ENCODE measurements around the gene ZNF14. TPM values are rescaled to one million over a fixed set of nuclear protein-coding genes. Genes with fewer than 3 reads are reported as not detected.

ZNF14 gene
- total and polyA plus RNA-seq, 12 donors = 1.8 to 6.6 (median 3.8) TPM

- DNase-seq = peak; percentile 95 to 97
- Histone ChIP-seq H3K36me3 (peaks cover 0 to 23% (median 12%) of the 10 kb centered on the region in 9 donors), H3K4me1 (peaks cover 5 to 38% (median 20%) of the 10 kb centered on the region in 9 donors), H3K4me3 (peak within 1 kb of the TSS; percentile 77 to 100 (median 93)), H3K27ac (peak within 1 kb of the TSS; percentile 86 to 98 (median 92)), H3K27me3 (no peaks in the 10 kb centered on the region), H3K9me3 (no peaks in the 10 kb centered on the region)
- peak in 4 of 9 donors; percentile 9 to 42 (median 16) for TF ChIP-seq CTCF (IDR thresholded peaks at IDR 0.05)
- ATAC-seq = peak; percentile 97 to 98 (median 98)
- intact Hi-C loops (cut with DNase I) = loop anchor here in 2 of 10 donors (5.0 to 10.0 kb wide), 4 partner anchors 69 to 241 kb away; partner anchors contain the start of genes ZNF14 (in 1 of the 2), ZNF506 (in 1 of the 2) and ZNF93 (in 1 of the 2)
- 0% methylated on average over 80 to 85 of the region's 85 CpGs for WGBS, 2 donors
Measured at GRCh38 chr19:19663256-19664120, 69.4 kb downstream of the ZNF14 start, which contains the start of gene ATP13A1. ATP13A1 (minus strand) TSS chr19:19663676; CDS start chr19:19663666, 10 bp downstream.

GRCh38 chr19:19662871-19663255, 70.0 kb downstream of the ZNF14 start:
- TF ChIP-seq CTCF (IDR thresholded peaks at IDR 0.05) = no peak
- Histone ChIP-seq H3K36me3 (peaks cover 0 to 29% (median 14%) of the 10 kb centered on the region in 9 donors), H3K4me1 (peaks cover 5 to 34% (median 20%) of the 10 kb centered on the region in 9 donors), H3K4me3 (peak overlapping the region; percentile 77 to 100 (median 93)), H3K27ac (peak overlapping the region in 9 of 10 donors; percentile 86 to 98 (median 93)), H3K27me3 (no peaks in the 10 kb centered on the region), H3K9me3 (no peaks in the 10 kb centered on the region)
- intact Hi-C loops (cut with DNase I) = loop anchor here in 2 of 10 donors (5.0 to 10.0 kb wide), 4 partner anchors 69 to 242 kb away; partner anchors contain the start of genes ZNF14 (in 1 of the 2), ZNF506 (in 1 of the 2) and ZNF93 (in 1 of the 2)
- no peak for DNase-seq
- 8 to 12% methylated on average over 17 of the region's 17 CpGs for WGBS, 2 donors
- no peak for ATAC-seq

- H3K4me1 ChIP-seq = peaks cover 5 to 29% (median 20%) of the 10 kb centered on the region in 9 donors
- H3K27ac ChIP-seq = peak overlapping the region in 1 of 10 donors; percentile 93
- WGBS, 2 donors = 82 to 83% methylated on average over 8 of the region's 8 CpGs
- no peaks in the 10 kb centered on the region for H3K27me3 ChIP-seq
- ATAC-seq = no peak
- no peak for TF ChIP-seq CTCF (IDR thresholded peaks at IDR 0.05)
- intact Hi-C loops (cut with DNase I) = loop anchor here in 2 of 10 donors (5.0 to 10.0 kb wide), 4 partner anchors 70 to 242 kb away; partner anchors contain the start of genes ZNF14 (in 1 of the 2), ZNF506 (in 1 of the 2) and ZNF93 (in 1 of the 2)
- peak overlapping the region in 9 of 10 donors; percentile 77 to 100 (median 94) for H3K4me3 ChIP-seq
- no peaks in the 10 kb centered on the region for H3K9me3 ChIP-seq
- DNase-seq = no peak
- H3K36me3 ChIP-seq = peaks cover 0 to 34% (median 14%) of the 10 kb centered on the region in 9 donors
Measured at GRCh38 chr19:19662344-19662743, 70.6 kb downstream of the ZNF14 start.

- Histone ChIP-seq H3K27me3 (no peaks in the 10 kb centered on the region), H3K4me3 (peak overlapping the region in 4 of 10 donors; percentile 86 to 100 (median 93)), H3K4me1 (peaks cover 5 to 28% (median 20%) of the 10 kb centered on the region in 9 donors), H3K36me3 (peaks cover 0 to 40% (median 14%) of the 10 kb centered on the region in 9 donors), H3K27ac (peak overlapping the region in 1 of 10 donors; percentile 93), H3K9me3 (no peaks in the 10 kb centered on the region)
- ATAC-seq (no peak), DNase-seq (no peak)
- 77 to 82% methylated on average over 18 of the region's 18 CpGs for WGBS, 2 donors
- intact Hi-C loops (cut with DNase I) = loop anchor here in 2 of 10 donors (5.0 to 10.0 kb wide), 4 partner anchors 71 to 243 kb away; partner anchors contain the start of genes ZNF14 (in 1 of the 2), ZNF506 (in 1 of the 2) and ZNF93 (in 1 of the 2)
- no peak for TF ChIP-seq CTCF (IDR thresholded peaks at IDR 0.05)
Measured at GRCh38 chr19:19661675-19662251, 71.1 kb downstream of the ZNF14 start.
